GM12874 (cell line): ENCODE measurements around the gene MSL2.

Source experiments
- TF ChIP-seq, protein P1 (sequence below): IDR thresholded peaks from 2 replicates; pipeline ENCODE4 v1.5.1; 2011; ENCODE audit warnings: low read depth, mild to moderate bottlenecking, control low read depth, low read length, moderate library complexity; ENCODE audit not compliant: insufficient read depth

The MSL2 gene

DNA sequence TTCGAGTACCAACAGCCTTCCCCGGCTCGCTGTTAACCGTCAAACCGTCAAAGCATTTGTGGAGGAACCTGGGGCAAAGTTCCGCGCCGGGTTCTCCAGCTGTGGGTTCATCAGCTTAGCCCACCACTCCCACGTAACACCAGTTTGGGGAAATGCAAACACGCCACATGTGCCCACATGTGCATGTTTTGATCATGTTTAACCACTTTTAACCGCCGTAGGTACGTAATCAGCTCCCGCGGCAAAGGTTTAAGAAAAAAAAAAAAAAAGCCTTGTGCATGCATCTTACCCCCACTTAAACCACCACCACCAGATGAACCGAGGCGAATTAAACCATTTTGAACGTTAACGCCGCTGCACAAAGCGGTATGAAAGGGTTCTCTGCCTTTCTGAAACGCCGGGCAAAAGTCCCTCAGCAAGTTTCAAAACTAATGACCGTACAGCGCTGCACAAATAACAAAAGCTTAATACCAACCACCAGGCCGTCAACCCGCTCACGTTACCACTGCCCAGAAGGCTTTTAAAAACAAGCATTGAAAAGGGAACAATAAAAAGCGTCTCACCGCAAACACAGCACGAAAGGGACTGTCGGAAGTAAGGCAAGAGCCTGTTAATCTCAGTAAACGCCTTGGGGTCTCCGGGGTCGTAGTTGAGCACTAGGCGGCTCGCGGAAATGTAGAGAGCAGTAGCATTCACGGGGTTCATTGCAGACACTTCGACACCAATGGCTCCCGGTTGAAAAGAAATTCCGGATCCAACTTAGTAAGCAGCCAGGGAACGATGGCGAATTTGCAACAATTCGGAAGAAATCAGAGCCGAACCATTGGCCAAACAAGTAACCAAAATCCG is 1.5 kb downstream of the MSL2 start:
- TF ChIP-seq, protein P1, sequence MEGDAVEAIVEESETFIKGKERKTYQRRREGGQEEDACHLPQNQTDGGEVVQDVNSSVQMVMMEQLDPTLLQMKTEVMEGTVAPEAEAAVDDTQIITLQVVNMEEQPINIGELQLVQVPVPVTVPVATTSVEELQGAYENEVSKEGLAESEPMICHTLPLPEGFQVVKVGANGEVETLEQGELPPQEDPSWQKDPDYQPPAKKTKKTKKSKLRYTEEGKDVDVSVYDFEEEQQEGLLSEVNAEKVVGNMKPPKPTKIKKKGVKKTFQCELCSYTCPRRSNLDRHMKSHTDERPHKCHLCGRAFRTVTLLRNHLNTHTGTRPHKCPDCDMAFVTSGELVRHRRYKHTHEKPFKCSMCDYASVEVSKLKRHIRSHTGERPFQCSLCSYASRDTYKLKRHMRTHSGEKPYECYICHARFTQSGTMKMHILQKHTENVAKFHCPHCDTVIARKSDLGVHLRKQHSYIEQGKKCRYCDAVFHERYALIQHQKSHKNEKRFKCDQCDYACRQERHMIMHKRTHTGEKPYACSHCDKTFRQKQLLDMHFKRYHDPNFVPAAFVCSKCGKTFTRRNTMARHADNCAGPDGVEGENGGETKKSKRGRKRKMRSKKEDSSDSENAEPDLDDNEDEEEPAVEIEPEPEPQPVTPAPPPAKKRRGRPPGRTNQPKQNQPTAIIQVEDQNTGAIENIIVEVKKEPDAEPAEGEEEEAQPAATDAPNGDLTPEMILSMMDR: no peak

DNA sequence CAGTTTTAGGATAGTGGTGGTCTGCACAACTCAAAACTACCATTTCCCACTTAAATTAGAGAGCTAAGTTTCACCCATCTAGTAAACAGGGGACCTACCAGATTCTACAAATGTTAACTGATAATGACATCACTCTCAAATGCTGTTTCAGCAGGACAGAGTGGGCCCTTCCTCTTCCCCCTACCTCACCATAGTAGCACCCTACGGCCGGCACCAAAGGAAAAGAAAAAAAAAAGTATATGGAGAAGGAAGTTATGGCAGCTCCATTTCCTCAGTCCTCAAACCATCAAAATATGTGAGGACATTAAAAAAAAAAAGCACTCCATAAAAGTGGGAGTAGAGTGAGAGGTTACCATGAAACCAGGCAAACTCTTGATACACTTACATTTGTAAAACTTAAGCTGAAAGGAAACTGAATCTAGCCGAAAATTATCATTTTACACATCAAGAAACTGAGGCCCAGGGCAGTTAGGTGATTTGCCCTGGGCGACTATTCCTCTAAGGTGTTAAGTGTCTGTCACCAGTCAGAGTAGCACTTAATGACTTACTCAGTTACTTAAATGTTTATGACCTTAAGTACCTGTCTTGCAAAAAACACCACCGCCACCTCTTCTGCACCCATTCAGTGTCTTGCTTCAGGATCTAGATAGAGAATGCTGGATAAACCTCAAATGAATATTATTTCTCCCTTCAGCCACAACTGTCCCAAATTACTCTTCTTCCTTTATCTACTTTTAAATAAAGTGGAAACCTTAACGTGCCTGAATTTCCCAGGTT is 2.7 kb downstream of the MSL2 start:
- TF ChIP-seq, protein P1: no peak

- TF ChIP-seq, protein P1: no peak
Observed at GRCh38 chr3:136192831-136193230, 3.3 kb downstream of the MSL2 start.

- TF ChIP-seq, protein P1: no peak
Observed at GRCh38 chr3:136189859-136190617, 6.1 kb downstream of the MSL2 start.

GRCh38 chr3:136189043-136189442 is 7.1 kb downstream of the MSL2 start:
- TF ChIP-seq, protein P1: no peak

- TF ChIP-seq, protein P1: no peak
Observed at GRCh38 chr3:136187868-136188267, 8.3 kb downstream of the MSL2 start.

DNA sequence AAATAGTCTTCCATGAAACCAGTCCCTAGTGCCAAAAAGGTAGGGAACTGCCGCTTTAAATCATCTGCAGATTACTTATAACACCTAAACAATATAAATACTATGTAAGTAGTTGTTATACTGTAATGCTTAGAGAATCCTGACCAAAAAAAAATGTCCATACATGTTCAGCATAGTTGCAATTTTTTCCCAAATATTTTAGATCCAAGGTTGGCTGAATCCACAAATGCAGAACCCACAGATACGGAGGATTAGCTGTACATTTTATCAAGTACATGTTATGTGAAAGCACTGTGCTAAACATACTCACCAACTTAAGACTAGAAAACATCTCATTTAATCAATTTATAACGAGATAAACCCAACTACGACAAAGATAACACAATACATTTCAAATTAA is 9.3 kb downstream of the MSL2 start:
- TF ChIP-seq, protein P1: no peak
